Fibroblast of villous mesenchyme (primary cell): ENCODE data around the gene NPIPB5. TPM values are rescaled to one million over a fixed set of nuclear protein-coding genes. Genes with fewer than 3 reads are reported as not detected.
"Not testable (repeated sequence)": the region's sequence is repeated elsewhere in the genome, so short reads cannot be mapped to it uniquely, and the experiment has no call there.

Source experiments
- DNase-seq: peaks from one replicate; pipeline ENCODE4 v3.0.0-alpha.2; 2010; ENCODE audit warnings: low read depth
- H3K4me3 ChIP-seq: 2 replicates; pipeline ENCODE4 v1.5.1; 2011; ENCODE audit warnings: low read depth, mild to moderate bottlenecking, low read length
- small RNA-seq: library from RNA; depleted of rRNA; stranded (forward); fragments of <200 nt; gene quantifications from one replicate; pipeline ENCODE3, GENCODE V24; 2012
- total RNA-seq: library from RNA; depleted of rRNA; stranded (reverse); fragments of >200 nt; gene quantifications from 2 replicates; pipeline ENCODE4 v1.2.3, GENCODE V29; 2012

The NPIPB5 gene
- 130 and 165 TPM in 2 replicates for total RNA-seq

- DNase-seq, H3K4me3 ChIP-seq: not testable (repeated sequence)
Measured at GRCh38 chr16:22510591-22510990, at the start of gene NPIPB5. TSS of gene NPIPB5 (plus strand) at chr16:22510891. CDS start at chr16:22513802, 2,911 bp downstream.

DNA sequence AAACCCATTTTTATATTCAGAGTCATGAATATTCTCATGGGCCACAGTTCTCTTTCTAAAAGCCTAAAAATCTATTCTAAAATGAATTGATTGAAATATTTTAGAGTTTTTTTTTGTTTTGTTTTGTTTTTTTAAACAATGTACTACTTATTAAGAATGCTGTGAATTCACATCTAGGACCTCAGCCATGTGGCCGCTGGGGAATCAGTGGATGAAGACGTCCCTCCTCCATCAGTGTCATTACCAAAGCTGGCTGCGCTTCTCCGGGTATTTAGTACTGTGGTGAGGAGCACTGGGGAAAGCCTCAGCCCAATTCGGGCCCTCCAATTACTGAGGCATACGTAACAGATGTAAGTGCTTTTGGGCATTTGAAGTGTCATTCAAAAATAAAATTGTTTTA, 41.8 kb upstream of the NPIPB5 start:
- not testable (repeated sequence) for DNase-seq, H3K4me3 ChIP-seq

GRCh38 chr16:22537996-22538395, 27.3 kb downstream of the NPIPB5 start:
- H3K4me3 ChIP-seq, DNase-seq: not testable (repeated sequence)

GRCh38 chr16:22544809-22545208, 34.1 kb downstream of the NPIPB5 start:
- not testable (repeated sequence) for H3K4me3 ChIP-seq, DNase-seq

- not testable (repeated sequence) for H3K4me3 ChIP-seq, DNase-seq
Measured at GRCh38 chr16:22546630-22547029, 35.9 kb downstream of the NPIPB5 start.

DNA sequence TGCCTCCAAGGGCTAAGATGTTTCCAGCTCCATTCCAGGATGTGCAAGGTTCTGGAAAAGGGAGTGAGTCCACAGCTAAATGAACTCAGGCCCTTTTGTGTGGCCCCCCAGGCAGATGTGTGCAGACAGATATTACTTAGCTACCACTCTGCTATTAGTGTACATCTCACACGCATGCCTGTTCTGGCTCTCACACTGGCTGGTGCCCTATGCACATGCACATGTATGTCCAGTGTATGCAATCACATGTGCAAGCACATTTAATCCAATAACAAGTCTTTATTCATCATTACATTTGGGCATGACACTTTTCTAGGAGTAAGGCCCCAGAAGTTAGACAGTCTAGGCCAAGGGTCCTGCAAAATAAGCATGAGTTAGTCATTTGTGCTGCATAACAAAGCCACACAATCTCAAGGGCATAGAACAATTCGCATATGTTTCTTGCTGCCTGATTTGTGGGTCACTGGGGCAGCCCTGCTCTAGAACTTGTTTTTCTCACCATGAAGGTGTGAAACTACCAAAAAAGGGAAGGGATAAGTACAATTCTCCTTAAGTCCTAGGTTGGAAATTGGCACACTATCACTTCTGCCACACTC, 36.6 kb downstream of the NPIPB5 start:
- DNase-seq, H3K4me3 ChIP-seq: not testable (repeated sequence)

GRCh38 chr16:22549853-22550252, 39.2 kb downstream of the NPIPB5 start:
- not testable (repeated sequence) for H3K4me3 ChIP-seq, DNase-seq

GRCh38 chr16:22551143-22551542, 40.5 kb downstream of the NPIPB5 start:
- not testable (repeated sequence) for H3K4me3 ChIP-seq

DNA sequence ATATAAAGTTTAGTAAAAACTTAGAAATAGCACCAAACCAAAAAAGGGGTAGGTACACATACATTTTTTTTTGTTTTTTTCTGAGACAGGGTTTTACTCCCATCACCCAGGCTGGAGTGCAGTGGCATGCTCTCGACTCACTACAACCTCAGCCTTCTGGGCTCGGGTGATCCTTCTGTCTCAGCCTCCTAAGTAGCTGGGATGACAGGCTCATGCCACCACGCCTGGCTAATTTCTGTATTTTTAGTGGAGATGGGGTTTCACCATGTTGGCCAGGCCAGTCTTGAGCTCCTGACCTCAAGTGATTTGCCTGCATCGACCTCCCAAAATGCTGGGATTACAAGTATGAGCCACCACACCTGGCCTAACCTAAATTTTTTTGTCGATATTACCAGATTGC, 41.0 kb downstream of the NPIPB5 start:
- not testable (repeated sequence) for H3K4me3 ChIP-seq, DNase-seq

More at GRCh38 chr16:22551143-22551542, 40.5 kb downstream of the NPIPB5 start:
- not testable (repeated sequence) for DNase-seq

DNA sequence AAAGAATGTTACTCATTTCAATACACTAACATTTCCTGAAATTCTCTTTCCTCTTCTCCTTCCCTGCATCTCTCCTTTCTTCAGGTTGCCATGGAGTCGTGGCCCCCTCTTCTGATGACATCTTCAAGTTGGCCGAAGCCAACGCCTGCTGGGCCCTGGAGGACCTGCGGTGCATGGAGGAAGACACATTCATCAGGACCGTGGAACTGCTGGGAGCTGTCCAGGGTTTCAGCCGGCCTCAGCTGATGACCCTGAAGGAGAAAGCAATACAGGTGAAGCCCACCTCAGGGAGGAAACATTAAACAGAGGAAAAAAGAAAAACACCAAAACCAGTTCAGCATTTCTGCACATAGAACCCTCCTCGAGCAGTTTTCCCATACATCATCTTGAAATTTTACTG, 46.1 kb downstream of the NPIPB5 start:
- not testable (repeated sequence) for DNase-seq, H3K4me3 ChIP-seq

Small RNAs within 50 kb of the gene (small RNA-seq; reads per million reads assigned to genes)
- not detected for gene AC106788.1

Other genes starting within 250 kb of the NPIPB5 start
- gene POLR3E, start 213.5 kb upstream of the NPIPB5 start, total RNA-seq: 19.0 and 31.5 TPM in 2 replicates
- gene CDR2, start 136.3 kb upstream of the NPIPB5 start, total RNA-seq: 37.4 and 40.2 TPM in 2 replicates